Glomerular visceral epithelial cell (primary cell): ENCODE measurements around the gene PRDM12.

Experiments used
- DNase-seq: peaks from one replicate; pipeline ENCODE4 v3.0.0-alpha.2; 2016; ENCODE audit errors: extremely low spot score

The PRDM12 gene

GRCh38 chr9:130635721-130636647, 28.4 kb upstream of the PRDM12 start:
- DNase-seq, result no peak

- no peak for DNase-seq
Observed at GRCh38 chr9:130636648-130637020, 27.8 kb upstream of the PRDM12 start.

- no peak for DNase-seq
Observed at GRCh38 chr9:130638284-130639123, 25.9 kb upstream of the PRDM12 start.

- no peak for DNase-seq
Observed at GRCh38 chr9:130639124-130639765, 25.1 kb upstream of the PRDM12 start.

- DNase-seq, result no peak
Observed at GRCh38 chr9:130639866-130640555, 24.4 kb upstream of the PRDM12 start.

GRCh38 chr9:130640681-130641080, 23.7 kb upstream of the PRDM12 start:
- DNase-seq, result no peak

- no peak for DNase-seq
Observed at GRCh38 chr9:130642926-130643325, 21.5 kb upstream of the PRDM12 start.

GRCh38 chr9:130651221-130651620, 13.2 kb upstream of the PRDM12 start:
- DNase-seq, result no peak

GRCh38 chr9:130651752-130652151, 12.6 kb upstream of the PRDM12 start:
- no peak for DNase-seq

GRCh38 chr9:130654879-130655278, 9.5 kb upstream of the PRDM12 start:
- DNase-seq, result no peak

GRCh38 chr9:130658893-130659698, 5.3 kb upstream of the PRDM12 start:
- no peak for DNase-seq

- no peak for DNase-seq
Observed at GRCh38 chr9:130659699-130660248, 4.6 kb upstream of the PRDM12 start.

- DNase-seq, result no peak
Observed at GRCh38 chr9:130660326-130660682, 4.1 kb upstream of the PRDM12 start.

GRCh38 chr9:130660683-130661450, 3.5 kb upstream of the PRDM12 start:
- DNase-seq, result no peak

- DNase-seq, result no peak
Observed at GRCh38 chr9:130661451-130662098, 2.8 kb upstream of the PRDM12 start.

- no peak for DNase-seq
Observed at GRCh38 chr9:130662099-130662969, 2.1 kb upstream of the PRDM12 start.

- DNase-seq, result no peak
Observed at GRCh38 chr9:130662970-130663257, 1.5 kb upstream of the PRDM12 start.

- DNase-seq, result no peak
Observed at GRCh38 chr9:130663258-130663976, 977 bp upstream of the PRDM12 start.
